HL-60 (cell line): ENCODE measurements around the gene ADGRB3.
"Not testable (repeated sequence)": the region's sequence is repeated elsewhere in the genome, so short reads cannot be mapped to it uniquely, and the experiment has no call there.

Experiments used
- DNase-seq, 2 experiments: peaks; one replicate each; pipeline ENCODE4 v3.0.0-alpha.2; 2010 to 2020; ENCODE audit warnings: low read depth in 1 of 2, low spot score in 1 of 2
- H3K27ac ChIP-seq: fragments of 250-450 bp; sonication (Bioruptor Pico); replicated peaks from 2 replicates; pipeline ENCODE4 v1.5.1; 2020; ENCODE audit warnings: mild to moderate bottlenecking, moderate library complexity
- H3K27me3 ChIP-seq: fragments of 250-450 bp; sonication (Bioruptor Pico); 2 replicates; pipeline ENCODE4 v1.5.1; 2021; ENCODE audit warnings: mild to moderate bottlenecking, moderate library complexity; ENCODE audit not compliant: insufficient read depth, poor library complexity, severe bottlenecking
- H3K4me3 ChIP-seq: replicated peaks from 2 replicates; pipeline ENCODE4 v1.5.1; 2011; ENCODE audit warnings: mild to moderate bottlenecking, control low read depth, low read length; ENCODE audit not compliant: insufficient read depth
- CTCF ChIP-seq: IDR thresholded peaks from one replicate; pipeline ENCODE4 v1.5.1; 2011; ENCODE audit warnings: low read length, control low read depth, inconsistent platforms; ENCODE audit not compliant: insufficient read depth
- GABPA ChIP-seq: IDR thresholded peaks from 2 replicates; pipeline ENCODE4 v1.6.1; 2012; ENCODE audit warnings: low read depth
- POLR2AphosphoS5 ChIP-seq: IDR thresholded peaks from 2 replicates; pipeline ENCODE4 v1.6.1; 2012; ENCODE audit warnings: low read depth
- REST ChIP-seq: IDR thresholded peaks from 2 replicates; pipeline ENCODE4 v1.6.1; 2012; ENCODE audit warnings: low read depth; ENCODE audit not compliant: insufficient replicate concordance
- SPI1 ChIP-seq: IDR thresholded peaks from 2 replicates; pipeline ENCODE4 v1.6.1; 2012; ENCODE audit warnings: low read depth, mild to moderate bottlenecking, borderline replicate concordance

Gene ADGRB3

GRCh38 chr6:68901044-68901443 is 266.0 kb downstream of the ADGRB3 start:
- no peak for DNase-seq

GRCh38 chr6:68911334-68911733 is 276.3 kb downstream of the ADGRB3 start:
- DNase-seq, result no peak
- TF ChIP-seq CTCF (no peak), REST (no peak), SPI1 (no peak), GABPA (no peak), POLR2AphosphoS5 (no peak)
- Histone ChIP-seq H3K27me3 (no peaks in the 10 kb centered on the region), H3K27ac (no peak overlapping the region), H3K4me3 (no peak overlapping the region)

More at GRCh38 chr6:68901044-68901443, 266.0 kb downstream of the ADGRB3 start:
- no peak overlapping the region for H3K27ac ChIP-seq
- H3K4me3 ChIP-seq, result no peak overlapping the region
- TF ChIP-seq POLR2AphosphoS5, result no peak
- TF ChIP-seq CTCF, result no peak
- H3K27me3 ChIP-seq, result no peaks in the 10 kb centered on the region

- Histone ChIP-seq H3K27me3 (no peaks in the 10 kb centered on the region), H3K27ac (no peak overlapping the region), H3K4me3 (no peak overlapping the region)
- no peak for DNase-seq
- TF ChIP-seq CTCF (no peak), POLR2AphosphoS5 (no peak), REST (no peak), SPI1 (no peak), GABPA (no peak)
These were observed 276.7 kb downstream of the ADGRB3 start for GRCh38 chr6:68911811-68912210.

GRCh38 chr6:68912805-68913204 is 277.7 kb downstream of the ADGRB3 start:
- not testable (repeated sequence) for H3K4me3 ChIP-seq, DNase-seq, H3K27ac ChIP-seq, H3K27me3 ChIP-seq

- Histone ChIP-seq H3K27me3 (no peaks in the 10 kb centered on the region), H3K27ac (no peak overlapping the region), H3K4me3 (no peak overlapping the region)
- TF ChIP-seq POLR2AphosphoS5 (no peak), SPI1 (no peak), GABPA (no peak)
- no peak for DNase-seq
These were observed 280.5 kb downstream of the ADGRB3 start for GRCh38 chr6:68915586-68915985.
